Measurements from ENCODE around the gene PDLIM4. TPM values are rescaled to one million over a fixed set of nuclear protein-coding genes. Genes with fewer than 3 reads are reported as not detected.

The PDLIM4 gene
- polyA plus RNA-seq, 1 donor (not counting 4 experiments of a cell fraction or from before 2014, with no cell fraction given) = 38.3 TPM

DNA sequence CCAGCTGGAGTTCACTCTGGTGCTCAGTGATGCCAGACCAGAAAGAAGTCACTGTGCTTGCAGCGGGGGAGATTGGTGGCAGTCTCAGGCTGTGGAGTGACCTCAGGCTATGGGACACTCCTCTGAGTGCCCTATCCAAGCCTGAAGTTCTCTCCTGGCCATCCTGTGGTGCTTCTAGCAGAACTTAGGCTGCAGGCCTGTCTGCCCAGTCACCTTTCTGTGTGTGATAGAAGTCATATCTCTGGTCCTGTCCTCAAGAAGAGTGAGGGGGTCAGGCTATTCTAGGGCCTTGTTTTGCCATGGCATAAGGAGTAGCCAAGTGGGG, 9.3 kb downstream of the PDLIM4 start:
- H3K9ac ChIP-seq (ENCODE audit: control insufficient read depth, extremely low read depth, insufficient read depth, low read length) = no peak overlapping the region
- TF ChIP-seq, protein P1, sequence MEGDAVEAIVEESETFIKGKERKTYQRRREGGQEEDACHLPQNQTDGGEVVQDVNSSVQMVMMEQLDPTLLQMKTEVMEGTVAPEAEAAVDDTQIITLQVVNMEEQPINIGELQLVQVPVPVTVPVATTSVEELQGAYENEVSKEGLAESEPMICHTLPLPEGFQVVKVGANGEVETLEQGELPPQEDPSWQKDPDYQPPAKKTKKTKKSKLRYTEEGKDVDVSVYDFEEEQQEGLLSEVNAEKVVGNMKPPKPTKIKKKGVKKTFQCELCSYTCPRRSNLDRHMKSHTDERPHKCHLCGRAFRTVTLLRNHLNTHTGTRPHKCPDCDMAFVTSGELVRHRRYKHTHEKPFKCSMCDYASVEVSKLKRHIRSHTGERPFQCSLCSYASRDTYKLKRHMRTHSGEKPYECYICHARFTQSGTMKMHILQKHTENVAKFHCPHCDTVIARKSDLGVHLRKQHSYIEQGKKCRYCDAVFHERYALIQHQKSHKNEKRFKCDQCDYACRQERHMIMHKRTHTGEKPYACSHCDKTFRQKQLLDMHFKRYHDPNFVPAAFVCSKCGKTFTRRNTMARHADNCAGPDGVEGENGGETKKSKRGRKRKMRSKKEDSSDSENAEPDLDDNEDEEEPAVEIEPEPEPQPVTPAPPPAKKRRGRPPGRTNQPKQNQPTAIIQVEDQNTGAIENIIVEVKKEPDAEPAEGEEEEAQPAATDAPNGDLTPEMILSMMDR (optimal IDR thresholded peaks at IDR 0.05 in 1 of 3, IDR thresholded peaks at IDR 0.05 in 1 of 3, conservative IDR thresholded peaks at IDR 0.05 in 1 of 3; ENCODE audit: extremely low read depth in 1 of 3, insufficient read depth in 2 of 3, low read length in 3 of 3) = no peak
- TF ChIP-seq EZH2 (IDR thresholded peaks at IDR 0.05; ENCODE audit: low read length) = no peak
- peaks cover 2% of the 10 kb centered on the region for H4K20me1 ChIP-seq (ENCODE audit: control insufficient read depth, extremely low read depth, insufficient read depth, low read length)
- peaks cover 21% of the 10 kb centered on the region for H3K4me1 ChIP-seq (ENCODE audit: control insufficient read depth, extremely low read depth, insufficient read depth, low read length)
- H3K9me1 ChIP-seq (ENCODE audit: control insufficient read depth, extremely low read depth, insufficient read depth, low read length) = peaks cover 2% of the 10 kb centered on the region
- peaks cover 6% of the 10 kb centered on the region for H3K79me2 ChIP-seq (ENCODE audit: control insufficient read depth, insufficient read depth, low read length)
- H3K9me3 ChIP-seq (ENCODE audit: control insufficient read depth, low read depth, low read length) = no peaks in the 10 kb centered on the region
- H2AFZ ChIP-seq (ENCODE audit: control insufficient read depth, low read length) = no peak overlapping the region
- H3K36me3 ChIP-seq (ENCODE audit: control insufficient read depth in 2 of 2, extremely low read depth in 1 of 2, insufficient read depth in 2 of 2, low read length in 2 of 2) = peaks cover 44 to 61% of the 10 kb centered on the region in 2 experiments
- dilution Hi-C loops (cut with MboI; ENCODE audit: extremely low pct_ligation_motif_present, low sequenced_read_pairs) = no loop called here
- no peaks in the 10 kb centered on the region for H3K27me3 ChIP-seq (ENCODE audit: control insufficient read depth, extremely low read depth, insufficient read depth, low read length)
- FAIRE-seq = no peak
- H3K27ac ChIP-seq (ENCODE audit: control insufficient read depth, insufficient read depth, low read length) = peak overlapping the region; percentile 78
- no peak overlapping the region for H3K4me2 ChIP-seq (ENCODE audit: control insufficient read depth, extremely low read depth, insufficient read depth, low read depth, low read length)
- no peak overlapping the region for H3K4me3 ChIP-seq (ENCODE audit: control insufficient read depth in 2 of 3, extremely low read depth in 1 of 3, insufficient read depth in 2 of 3, low read depth in 1 of 3, low read length in 3 of 3)
- DNase-seq (ENCODE audit: low read depth, low spot score) = no peak

DNA sequence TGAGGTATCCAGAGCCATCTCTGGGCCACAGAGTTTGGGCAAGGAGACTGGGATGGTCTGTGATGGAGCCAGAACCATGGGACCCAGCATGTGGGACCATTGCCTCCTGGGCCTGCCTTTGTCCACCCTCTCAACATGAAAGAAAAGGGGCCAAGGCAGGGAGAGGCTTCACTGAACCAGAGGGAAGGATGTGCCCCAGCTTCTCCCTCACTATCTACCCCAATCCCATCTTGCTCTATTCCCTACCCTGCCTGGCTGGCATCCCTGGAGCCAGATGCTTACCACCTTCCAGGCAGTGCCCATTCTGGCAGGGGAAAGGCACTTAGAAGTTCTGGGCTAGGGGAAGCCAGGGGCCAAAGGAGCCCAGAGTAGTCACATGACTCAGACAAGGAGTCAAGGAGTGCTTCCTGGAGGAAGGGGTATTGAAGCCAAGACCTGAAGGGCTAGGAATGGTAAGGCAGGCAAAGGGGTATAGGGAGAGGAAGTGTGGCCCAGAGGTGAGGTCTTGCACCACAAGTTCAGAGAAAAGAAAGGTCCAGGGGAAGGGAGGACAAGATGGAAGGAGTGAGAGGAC, 9.8 kb downstream of the PDLIM4 start:
- Histone ChIP-seq H3K27me3 (ENCODE audit: control insufficient read depth, extremely low read depth, insufficient read depth, low read length) (no peaks in the 10 kb centered on the region), H3K4me1 (ENCODE audit: control insufficient read depth, extremely low read depth, insufficient read depth, low read length) (peaks cover 21% of the 10 kb centered on the region), H3K36me3 (ENCODE audit: control insufficient read depth in 2 of 2, extremely low read depth in 1 of 2, insufficient read depth in 2 of 2, low read length in 2 of 2) (peaks cover 44 to 63% of the 10 kb centered on the region in 2 experiments), H3K79me2 (ENCODE audit: control insufficient read depth, insufficient read depth, low read length) (peaks cover 3% of the 10 kb centered on the region), H3K4me2 (ENCODE audit: control insufficient read depth, extremely low read depth, insufficient read depth, low read depth, low read length) (no peak overlapping the region), H3K27ac (ENCODE audit: control insufficient read depth, insufficient read depth, low read length) (no peak overlapping the region), H3K9ac (ENCODE audit: control insufficient read depth, extremely low read depth, insufficient read depth, low read length) (no peak overlapping the region), H3K4me3 (ENCODE audit: control insufficient read depth in 2 of 3, extremely low read depth in 1 of 3, insufficient read depth in 2 of 3, low read depth in 1 of 3, low read length in 3 of 3) (no peak overlapping the region), H4K20me1 (ENCODE audit: control insufficient read depth, extremely low read depth, insufficient read depth, low read length) (peaks cover 2% of the 10 kb centered on the region), H3K9me1 (ENCODE audit: control insufficient read depth, extremely low read depth, insufficient read depth, low read length) (peaks cover 2% of the 10 kb centered on the region), H3K9me3 (ENCODE audit: control insufficient read depth, low read depth, low read length) (no peaks in the 10 kb centered on the region), H2AFZ (ENCODE audit: control insufficient read depth, low read length) (no peak overlapping the region)
- TF ChIP-seq EZH2 (IDR thresholded peaks at IDR 0.05; ENCODE audit: low read length) = no peak
- TF ChIP-seq, protein P1 (optimal IDR thresholded peaks at IDR 0.05 in 1 of 3, IDR thresholded peaks at IDR 0.05 in 1 of 3, conservative IDR thresholded peaks at IDR 0.05 in 1 of 3; ENCODE audit: extremely low read depth in 1 of 3, insufficient read depth in 2 of 3, low read length in 3 of 3) = no peak
- dilution Hi-C loops (cut with MboI; ENCODE audit: extremely low pct_ligation_motif_present, low sequenced_read_pairs) = no loop called here
- DNase-seq (ENCODE audit: low read depth, low spot score) = no peak
- FAIRE-seq = no peak

Data from keratinocyte (primary cell).